ENCODE results near the gene NTPCR.
A peak's percentile ranks its signal among the peaks of the same experiment; 100 is the strongest.

Gene NTPCR

GRCh38 chr1:232940262-232940661 is 10.1 kb upstream of the NTPCR start:
- no peak overlapping the region for H3K4me3 ChIP-seq (ENCODE audit: low read depth, low read length)
- no peak for TF ChIP-seq CTCF (IDR thresholded peaks at IDR 0.05; ENCODE audit: borderline replicate concordance, insufficient read depth, low read depth, low read length)

GRCh38 chr1:232942413-232943294 is 7.8 kb upstream of the NTPCR start:
- no peak overlapping the region for H3K4me3 ChIP-seq (ENCODE audit: low read depth, low read length)
- no peak for TF ChIP-seq CTCF (IDR thresholded peaks at IDR 0.05; ENCODE audit: borderline replicate concordance, insufficient read depth, low read depth, low read length)

- no peak for TF ChIP-seq CTCF (IDR thresholded peaks at IDR 0.05; ENCODE audit: borderline replicate concordance, insufficient read depth, low read depth, low read length)
- no peak overlapping the region for H3K4me3 ChIP-seq (ENCODE audit: low read depth, low read length)
These were observed 6.6 kb upstream of the NTPCR start for GRCh38 chr1:232943679-232944252.

GRCh38 chr1:232944347-232944746 is 6.1 kb upstream of the NTPCR start:
- no peak for TF ChIP-seq CTCF (IDR thresholded peaks at IDR 0.05; ENCODE audit: borderline replicate concordance, insufficient read depth, low read depth, low read length)

GRCh38 chr1:232949636-232950196 is 695 bp upstream of the NTPCR start:
- no peak for TF ChIP-seq CTCF (IDR thresholded peaks at IDR 0.05; ENCODE audit: borderline replicate concordance, insufficient read depth, low read depth, low read length)
- peak overlapping the region; percentile 68 for H3K4me3 ChIP-seq (ENCODE audit: low read depth, low read length)

More at GRCh38 chr1:232944347-232944746, 6.1 kb upstream of the NTPCR start:
- H3K4me3 ChIP-seq (ENCODE audit: low read depth, low read length), result no peak overlapping the region

- TF ChIP-seq CTCF (IDR thresholded peaks at IDR 0.05; ENCODE audit: borderline replicate concordance, insufficient read depth, low read depth, low read length), result no peak
- peak overlapping the region; percentile 68 for H3K4me3 ChIP-seq (ENCODE audit: low read depth, low read length)
These were observed 769 bp downstream of the NTPCR start for GRCh38 chr1:232951180-232951579.

All from GM12875 (cell line).